Activated T-helper 17 cell treated with anti-CD3 and anti-CD28 coated beads, Interleukin-2, amount 50 U/mL, for 72 hours (primary cell): Measurements from ENCODE around the gene NLRX1. TPM values are rescaled to one million over a fixed set of nuclear protein-coding genes. Genes with fewer than 3 reads are reported as not detected.
A peak's percentile ranks its signal among the peaks of the same experiment; 100 is the strongest.
"Not testable (repeated sequence)": the region's sequence is repeated elsewhere in the genome, so short reads cannot be mapped to it uniquely, and the experiment has no call there.

Source experiments
- ATAC-seq: fragments of 150-1000 bp; cut with Tn5 transposase; replicated peaks from 2 replicates; pipeline ENCODE4 v1.10.0; 2021; ENCODE audit warnings: mild to moderate bottlenecking, moderate library complexity
- H3K27ac Mint-ChIP-seq: one replicate; pipeline ENCODE4 v1.8.0; 2022; ENCODE audit warnings: mixed read lengths
- H3K27me3 Mint-ChIP-seq: one replicate; pipeline ENCODE4 v1.8.0; 2022; ENCODE audit warnings: mixed read lengths
- H3K36me3 Mint-ChIP-seq: one replicate; pipeline ENCODE4 v1.8.0; 2022; ENCODE audit warnings: low read depth, mild to moderate bottlenecking, mixed read lengths
- H3K4me1 Mint-ChIP-seq: one replicate; pipeline ENCODE4 v1.8.0; 2022; ENCODE audit warnings: mixed read lengths
- H3K4me3 Mint-ChIP-seq: one replicate; pipeline ENCODE4 v1.8.0; 2022; ENCODE audit warnings: mild to moderate bottlenecking, mixed read lengths
- H3K9me3 Mint-ChIP-seq: one replicate; pipeline ENCODE4 v1.8.0; 2022; ENCODE audit warnings: mixed read lengths
- total RNA-seq, 2 donors: library from RNA; stranded (reverse); gene quantifications; one replicate each; pipeline ENCODE4 v1.2.3, GENCODE V29; 2022

The NLRX1 gene
- total RNA-seq: 10 to 100 TPM in 1 of 2 donors, 1 to 10 TPM in 1; 9.7 to 10.3 TPM

GRCh38 chr11:119168471-119169281 lies at the start of gene NLRX1:
TSS of gene NLRX1 (plus strand) at chr11:119168725. CDS start at chr11:119171404, 2,679 bp downstream.
- H3K36me3 Mint-ChIP-seq: no peaks in the 10 kb centered on the region
- H3K27ac Mint-ChIP-seq: peak within 1 kb of the TSS; percentile 91
- peak; percentile 95 for ATAC-seq
- H3K9me3 Mint-ChIP-seq: no peaks in the 10 kb centered on the region
- peak within 1 kb of the TSS; percentile 87 for H3K4me3 Mint-ChIP-seq
- H3K4me1 Mint-ChIP-seq: no peaks in the 10 kb centered on the region
- H3K27me3 Mint-ChIP-seq: no peaks in the 10 kb centered on the region

GRCh38 chr11:119118946-119119345 lies 49.6 kb upstream of the NLRX1 start:
- Mint-ChIP-seq H3K4me3 (no peak overlapping the region), H3K27ac (no peak overlapping the region), H3K4me1 (peaks cover 31% of the 10 kb centered on the region), H3K9me3 (no peaks in the 10 kb centered on the region), H3K36me3 (peaks cover 57% of the 10 kb centered on the region), H3K27me3 (no peaks in the 10 kb centered on the region)
- ATAC-seq: no peak

GRCh38 chr11:119120639-119121007 lies 47.9 kb upstream of the NLRX1 start:
- Mint-ChIP-seq H3K36me3 (peaks cover 49% of the 10 kb centered on the region), H3K4me3 (peak overlapping the region; percentile 88), H3K27ac (peak overlapping the region; percentile 87), H3K27me3 (no peaks in the 10 kb centered on the region), H3K9me3 (no peaks in the 10 kb centered on the region), H3K4me1 (peaks cover 25% of the 10 kb centered on the region)
- ATAC-seq: no peak

- no peaks in the 10 kb centered on the region for H3K27me3 Mint-ChIP-seq
- ATAC-seq: peak; percentile 99
- H3K4me3 Mint-ChIP-seq: peak within 1 kb of the TSS; percentile 88
- no peaks in the 10 kb centered on the region for H3K9me3 Mint-ChIP-seq
- H3K27ac Mint-ChIP-seq: peak within 1 kb of the TSS; percentile 87
- peaks cover 21% of the 10 kb centered on the region for H3K4me1 Mint-ChIP-seq
- H3K36me3 Mint-ChIP-seq: peaks cover 44% of the 10 kb centered on the region
Measured at GRCh38 chr11:119121008-119121810, 47.3 kb upstream of the NLRX1 start, which contains the start of gene HINFP. TSS of gene HINFP (plus strand) at chr11:119121580. CDS start at chr11:119126945, 5,365 bp downstream.

- peaks cover 41% of the 10 kb centered on the region for H3K36me3 Mint-ChIP-seq
- H3K27me3 Mint-ChIP-seq: no peaks in the 10 kb centered on the region
- H3K27ac Mint-ChIP-seq: peak overlapping the region; percentile 87
- peak; percentile 8 for ATAC-seq
- peaks cover 23% of the 10 kb centered on the region for H3K4me1 Mint-ChIP-seq
- H3K4me3 Mint-ChIP-seq: peak overlapping the region; percentile 88
- no peaks in the 10 kb centered on the region for H3K9me3 Mint-ChIP-seq
Measured at GRCh38 chr11:119121811-119122124, 46.8 kb upstream of the NLRX1 start.

GRCh38 chr11:119125821-119126220 lies 42.7 kb upstream of the NLRX1 start:
- peaks cover 19% of the 10 kb centered on the region for H3K4me1 Mint-ChIP-seq
- no peaks in the 10 kb centered on the region for H3K9me3 Mint-ChIP-seq
- H3K27me3 Mint-ChIP-seq: no peaks in the 10 kb centered on the region
- H3K27ac Mint-ChIP-seq: no peak overlapping the region
- no peak overlapping the region for H3K4me3 Mint-ChIP-seq
- no peak for ATAC-seq
- peaks cover 75% of the 10 kb centered on the region for H3K36me3 Mint-ChIP-seq

- H3K4me3 Mint-ChIP-seq: no peak overlapping the region
Measured at GRCh38 chr11:119126675-119127268, 41.8 kb upstream of the NLRX1 start.

GRCh38 chr11:119130662-119131061 lies 37.9 kb upstream of the NLRX1 start:
- no peaks in the 10 kb centered on the region for H3K9me3 Mint-ChIP-seq
- ATAC-seq: no peak
- peaks cover 6% of the 10 kb centered on the region for H3K4me1 Mint-ChIP-seq
- H3K4me3 Mint-ChIP-seq: no peak overlapping the region
- no peak overlapping the region for H3K27ac Mint-ChIP-seq
- peaks cover 79% of the 10 kb centered on the region for H3K36me3 Mint-ChIP-seq
- no peaks in the 10 kb centered on the region for H3K27me3 Mint-ChIP-seq

More at GRCh38 chr11:119126675-119127268, 41.8 kb upstream of the NLRX1 start:
- ATAC-seq: no peak
- Mint-ChIP-seq H3K27me3 (no peaks in the 10 kb centered on the region), H3K4me1 (peaks cover 18% of the 10 kb centered on the region), H3K36me3 (peaks cover 80% of the 10 kb centered on the region), H3K27ac (peak overlapping the region; percentile 63), H3K9me3 (no peaks in the 10 kb centered on the region)

- H3K9me3 Mint-ChIP-seq: no peaks in the 10 kb centered on the region
- no peaks in the 10 kb centered on the region for H3K4me1 Mint-ChIP-seq
- H3K36me3 Mint-ChIP-seq: peaks cover 49% of the 10 kb centered on the region
- no peak overlapping the region for H3K27ac Mint-ChIP-seq
- H3K27me3 Mint-ChIP-seq: peaks cover 7% of the 10 kb centered on the region
- ATAC-seq: no peak
- H3K4me3 Mint-ChIP-seq: no peak overlapping the region
Measured at GRCh38 chr11:119134389-119134978, 34.0 kb upstream of the NLRX1 start.

- H3K27me3 Mint-ChIP-seq: peaks cover 14% of the 10 kb centered on the region
- not testable (repeated sequence) for H3K36me3 Mint-ChIP-seq, ATAC-seq, H3K4me1 Mint-ChIP-seq, H3K9me3 Mint-ChIP-seq, H3K4me3 Mint-ChIP-seq, H3K27ac Mint-ChIP-seq
Measured at GRCh38 chr11:119139276-119139675, 29.2 kb upstream of the NLRX1 start.

GRCh38 chr11:119144825-119145486 lies 23.6 kb upstream of the NLRX1 start:
- Mint-ChIP-seq H3K4me3 (no peak overlapping the region), H3K9me3 (no peaks in the 10 kb centered on the region)

GRCh38 chr11:119145551-119145950 lies 23.0 kb upstream of the NLRX1 start:
- no peak overlapping the region for H3K27ac Mint-ChIP-seq

More at GRCh38 chr11:119144825-119145486, 23.6 kb upstream of the NLRX1 start:
- Mint-ChIP-seq H3K4me1 (no peaks in the 10 kb centered on the region), H3K27ac (no peak overlapping the region), H3K36me3 (no peaks in the 10 kb centered on the region), H3K27me3 (peaks cover 31% of the 10 kb centered on the region)
- ATAC-seq: peak; percentile 51

GRCh38 chr11:119147604-119148333 lies 20.8 kb upstream of the NLRX1 start:
- Mint-ChIP-seq H3K27ac (no peak overlapping the region), H3K36me3 (no peaks in the 10 kb centered on the region), H3K4me3 (peak overlapping the region; percentile 55), H3K4me1 (no peaks in the 10 kb centered on the region), H3K9me3 (no peaks in the 10 kb centered on the region), H3K27me3 (peaks cover 31% of the 10 kb centered on the region)
- ATAC-seq: no peak

More at GRCh38 chr11:119145551-119145950, 23.0 kb upstream of the NLRX1 start:
- H3K9me3 Mint-ChIP-seq: no peaks in the 10 kb centered on the region
- no peaks in the 10 kb centered on the region for H3K36me3 Mint-ChIP-seq
- H3K4me1 Mint-ChIP-seq: no peaks in the 10 kb centered on the region
- no peak for ATAC-seq
- no peak overlapping the region for H3K4me3 Mint-ChIP-seq
- H3K27me3 Mint-ChIP-seq: peaks cover 31% of the 10 kb centered on the region
